ENCODE data around the gene PHF19. TPM values are rescaled to one million over a fixed set of nuclear protein-coding genes. Genes with fewer than 3 reads are reported as not detected.

The PHF19 gene
- total and polyA plus RNA-seq, 10 of the 15 experiments (the other 5 are each of a cell fraction or from before 2014, with no cell fraction given), result 26.0 to 133 (median 87.7) TPM

GRCh38 chr9:120919843-120920805, 43.1 kb upstream of the PHF19 start:
- H3K4me3 ChIP-seq, result peak overlapping the region; percentile 88; the same call in 1 of the 2 replicates
- H3K9me3 ChIP-seq (replicated peaks; ENCODE audit: control insufficient read depth, insufficient read depth, low read length), result peaks cover 2% of the 10 kb centered on the region; the same call in 1 of the 3 replicates
- ATAC-seq (no peak), DNase-seq (ENCODE audit: low read depth, low spot score) (no peak), FAIRE-seq (no peak)
- H3K9ac ChIP-seq (ENCODE audit: control insufficient read depth, insufficient read depth, low read length), result peak overlapping the region; percentile 99
- POLR2A ChIA-PET, result interaction anchor here (0.6 to 18.1 kb wide), 6 partner anchors 14 to 86 kb away, joined by 3 to 383 read pairs (median 6); no protein-coding TSS in a partner anchor
- intact Hi-C loops (cut with micrococcal nuclease; ENCODE audit: unreplicated experiment) (loop anchor here (2.0 to 10.0 kb wide), 2 partner anchors 17 to 335 kb away; partner anchors contain the start of gene CDK5RAP2), in situ Hi-C loops (cut with MboI) (no loop called here)
- SMC1A ChIA-PET (ENCODE audit: uncharacterized antibody, unreplicated experiment), result interaction anchor here (0.6 to 26.1 kb wide), 9 partner anchors 10 to 150 kb away, joined by 3 to 522 read pairs (median 5); partner anchors contain the start of gene PHF19
- WGBS (ENCODE audit: insufficient coverage, insufficient replicate concordance, low lambda C conversion rate, missing lambda C conversion rate), result 46% methylated on average over 6 of the region's 6 CpGs
- H3K27me3 ChIP-seq (replicated peaks in 1 of 2; ENCODE audit: control insufficient read depth in 2 of 2, insufficient read depth in 2 of 2, low read length in 1 of 2), result no peaks in the 10 kb centered on the region
- BruUV-seq (replicated peaks), result no TSS peak
- no peaks in the 10 kb centered on the region for H4K20me1 ChIP-seq (ENCODE audit: control insufficient read depth, insufficient read depth)
- H3K4me1 ChIP-seq (ENCODE audit: control insufficient read depth, insufficient read depth, low read length), result peaks cover 35% of the 10 kb centered on the region
- H3K27ac ChIP-seq (ENCODE audit: control insufficient read depth, insufficient read depth), result peak overlapping the region; percentile 99
- H3K36me3 ChIP-seq (ENCODE audit: control insufficient read depth in 2 of 2, insufficient read depth in 2 of 2, low read length in 1 of 2), result peaks cover 16 to 25% of the 10 kb centered on the region in 2 experiments
- peaks cover 91% of the 10 kb centered on the region for H3K79me2 ChIP-seq (ENCODE audit: control insufficient read depth, insufficient read depth, low read length)
- CTCF ChIA-PET, result interaction anchor here (0.6 to 7.6 kb wide), 10 partner anchors 12 to 165 kb away, joined by 3 to 110 read pairs (median 4); no protein-coding TSS in a partner anchor
- RAD21 ChIA-PET (ENCODE audit: unreplicated experiment), result interaction anchor here (0.8 to 11.9 kb wide), 6 partner anchors 14 to 266 kb away, joined by 3 to 196 read pairs (median 4); no protein-coding TSS in a partner anchor
- peak overlapping the region; percentile 38 for H3K4me2 ChIP-seq (ENCODE audit: control insufficient read depth, insufficient read depth)
- H2AFZ ChIP-seq (ENCODE audit: control insufficient read depth, low read depth, low read length), result no peak overlapping the region
- TF ChIP-seq DPF2 (IDR thresholded peaks at IDR 0.05) (0 out of 2 replicates have a peak, but pooled peaks have one; percentile 60), BCL11A (IDR thresholded peaks at IDR 0.05; ENCODE audit: low read depth, low read length) (no peak), ZBED1 (IDR thresholded peaks at IDR 0.05; ENCODE audit: borderline replicate concordance) (0 out of 2 replicates have a peak, but pooled peaks have one; percentile 26), SMARCA5 (IDR thresholded peaks at IDR 0.05) (0 out of 2 replicates have a peak, but pooled peaks have one; percentile 37), EED (IDR thresholded peaks at IDR 0.05; ENCODE audit: low read depth) (no peak), POLR2AphosphoS5 (IDR thresholded peaks at IDR 0.05; ENCODE audit: low read length) (peak; percentile 34), LARP7 (IDR thresholded peaks at IDR 0.05) (0 out of 2 replicates have a peak, but pooled peaks have one; percentile 12), POLR2AphosphoS2 (IDR thresholded peaks at IDR 0.05; ENCODE audit: low read depth, low read length) (0 out of 2 replicates have a peak, but pooled peaks have one; percentile 13), POLR2A (IDR thresholded peaks at IDR 0.05; ENCODE audit: low read depth, low read length) (no peak)

Data from GM12878 (cell line).